HepG2 (cell line): ENCODE results near the gene CDCA4. TPM values are rescaled to one million over a fixed set of nuclear protein-coding genes. Genes with fewer than 3 reads are reported as not detected.
A peak's percentile ranks its signal among the peaks of the same experiment; 100 is the strongest.

Source experiments
- ARID2 ChIP-seq: sonication (generic); formaldehyde crosslinking; IDR thresholded peaks from 2 replicates; pipeline ENCODE4 v1.8.1; 2022; ENCODE audit warnings: mild to moderate bottlenecking, missing genetic modification reagents, borderline replicate concordance
- BRF2 ChIP-seq: sonication (generic); formaldehyde crosslinking; IDR thresholded peaks from 2 replicates; pipeline ENCODE4 v1.8.1; 2022; ENCODE audit warnings: mild to moderate bottlenecking, missing genetic modification reagents
- GPN1 ChIP-seq: sonication (generic); formaldehyde crosslinking; IDR thresholded peaks from 2 replicates; pipeline ENCODE4 v1.5.1; 2020; ENCODE audit warnings: missing genetic modification reagents, borderline replicate concordance
- MXI1 ChIP-seq: IDR thresholded peaks from 3 replicates; pipeline ENCODE4 v1.6.1; 2012; ENCODE audit warnings: low read depth, low read length, inconsistent platforms, borderline replicate concordance
- PAWR ChIP-seq: sonication (generic); formaldehyde crosslinking; IDR thresholded peaks from 2 replicates; pipeline ENCODE4 v1.4.0; 2020; ENCODE audit warnings: missing genetic modification reagents, mild to moderate bottlenecking, borderline replicate concordance
- POLR2A ChIP-seq, 2 experiments: IDR thresholded peaks; 2 replicates each; pipeline ENCODE4 v1.6.1; 2011; ENCODE audit warnings: low read depth in 2 of 2, low read length in 2 of 2, mild to moderate bottlenecking in 1 of 2, moderate library complexity in 1 of 2; ENCODE audit not compliant: insufficient read depth in 1 of 2
- PREB ChIP-seq: sonication (generic); formaldehyde crosslinking; IDR thresholded peaks from 2 replicates; pipeline ENCODE4 v1.4.0; 2020; ENCODE audit warnings: missing genetic modification reagents
- RORA ChIP-seq: sonication (generic); formaldehyde crosslinking; IDR thresholded peaks from 2 replicates; pipeline ENCODE4 v1.5.0; 2020; ENCODE audit warnings: mild to moderate bottlenecking, missing genetic modification reagents, moderate library complexity
- SRSF1 ChIP-seq: fragments of 200-400 bp; formaldehyde crosslinking; optimal IDR thresholded peaks from 2 replicates; pipeline ENCODE3; 2017; ENCODE audit warnings: mild to moderate bottlenecking, low read depth, low read length, moderate library complexity
- ZNF362 ChIP-seq: sonication (generic); formaldehyde crosslinking; IDR thresholded peaks from 2 replicates; pipeline ENCODE4 v1.4.0; 2020; ENCODE audit warnings: missing genetic modification reagents, mild to moderate bottlenecking, borderline replicate concordance
- ZNF574 ChIP-seq: sonication (generic); formaldehyde crosslinking; IDR thresholded peaks from 2 replicates; pipeline ENCODE4 v1.4.0; 2020; ENCODE audit warnings: missing genetic modification reagents
- ZNF800 ChIP-seq: sonication (generic); formaldehyde crosslinking; IDR thresholded peaks from 2 replicates; pipeline ENCODE4 v1.4.0; 2020; ENCODE audit warnings: missing genetic modification reagents
- ZSCAN31 ChIP-seq: sonication (generic); formaldehyde crosslinking; IDR thresholded peaks from 2 replicates; pipeline ENCODE4 v1.5.0; 2020; ENCODE audit warnings: low read depth, mild to moderate bottlenecking, missing genetic modification reagents
- polyA plus RNA-seq, 8 experiments: library from polyadenylated mRNA; depleted of rRNA in 3 of 8; stranded (reverse) in 7 of 8; unstranded in 1 of 8; fragments of >200 nt; fragmentation: Illumina TruSeq in 4 of 8; extraction: Trizol in 4 of 8; gene quantifications; 2 replicates each; pipeline versions ENCODE4 v1.2.1 to v1.2.3, GENCODE V29; 2011 to 2016; ENCODE audit warnings: low read depth in 4 of 8, missing spikeins in 1 of 8, mixed read lengths in 1 of 8; ENCODE audit not compliant: insufficient read depth in 1 of 8
- total RNA-seq, 5 experiments: library from RNA; depleted of rRNA; stranded (reverse); fragments of >200 nt; fragmentation: Illumina TruSeq; extraction: Trizol; gene quantifications; 2 replicates each; pipeline ENCODE4 v1.2.3, GENCODE V29; 2016; ENCODE audit warnings: low read depth in 1 of 5
- TF ChIP-seq, protein P1 (sequence below): sonication (generic); formaldehyde crosslinking; IDR thresholded peaks from 2 replicates; pipeline ENCODE4 v1.9.0; 2021; ENCODE audit warnings: missing genetic modification reagents, mild to moderate bottlenecking, borderline replicate concordance
- TF ChIP-seq, protein P2 (sequence below): sonication (generic); formaldehyde crosslinking; IDR thresholded peaks from 2 replicates; pipeline ENCODE4 v1.4.0; 2020; ENCODE audit warnings: missing genetic modification reagents

CDCA4 gene
- total and polyA plus RNA-seq, 2 of the 13 experiments (the other 11 are each of a cell fraction or from before 2014, with no cell fraction given): 19.7 to 43.1 TPM

DNA sequence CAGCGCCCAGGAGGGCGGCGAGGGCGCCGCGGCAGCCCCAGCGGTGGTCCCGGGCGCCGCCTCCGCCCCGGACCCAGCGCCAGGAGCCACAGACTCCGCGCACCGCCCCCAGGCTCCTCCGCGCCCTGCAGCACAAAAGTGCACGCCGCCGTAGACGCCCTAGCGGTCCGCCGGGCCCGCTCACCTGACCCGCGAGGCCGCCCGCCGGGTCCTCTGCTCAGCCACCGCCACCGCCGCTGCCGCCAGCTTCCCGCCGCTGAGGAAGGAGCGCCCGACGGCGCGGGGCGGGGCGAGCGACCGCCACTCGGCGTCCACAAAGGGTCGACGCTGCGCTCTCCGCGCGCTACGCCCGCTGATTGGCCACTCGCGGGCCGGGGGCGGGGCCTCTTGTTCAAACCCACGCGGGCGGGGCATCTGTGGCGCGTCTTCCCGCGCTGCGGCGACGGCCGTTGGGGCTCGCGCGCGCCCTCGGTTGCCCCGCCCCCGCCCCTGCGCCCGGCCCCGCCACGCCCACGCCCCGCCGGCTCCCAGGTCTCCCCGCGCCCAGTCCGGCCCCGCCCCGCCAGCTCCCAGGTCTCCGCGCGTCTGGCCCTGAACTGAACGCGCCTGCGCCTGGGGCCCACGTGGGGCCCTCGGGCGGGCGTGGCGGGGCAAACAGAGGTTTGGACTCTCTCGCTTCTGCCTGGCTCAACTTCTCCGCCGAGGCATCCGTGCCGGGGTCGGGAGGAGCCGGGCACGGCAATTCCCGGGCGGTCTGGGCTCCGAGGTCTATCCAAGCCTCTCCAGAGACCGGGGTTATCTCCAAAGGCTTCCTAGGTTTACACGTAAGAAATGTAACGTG, at the start of gene CDCA4 (continued):
- TF ChIP-seq MXI1 (peak; percentile 89; the same call in 2 of the 3 replicates), PREB (no peak), RORA (no peak), ZNF800 (CRISPR knock-in tag) (peak; percentile 80; the same call in 1 of the 2 replicates), BRF2 (CRISPR knock-in tag) (0 out of 2 replicates have a peak, but pooled peaks have one; percentile 74), ARID2 (no peak), SRSF1 (peak; percentile 32), GPN1 (CRISPR knock-in tag) (no peak), ZNF574 (CRISPR knock-in tag) (peak; percentile 56; the same call in 1 of the 2 replicates), PAWR (CRISPR knock-in tag) (no peak), POLR2A (IDR thresholded peaks at IDR 0.05; ENCODE audit: insufficient read depth in 1 of 2, low read depth in 2 of 2, low read length in 2 of 2) (peak; percentile 63 to 74; a peak in 3 of 4 replicates), ZSCAN31 (CRISPR knock-in tag) (peak; percentile 70; the same call in 1 of the 2 replicates), ZNF362 (CRISPR knock-in tag) (no peak)
- TF ChIP-seq, protein P1, sequence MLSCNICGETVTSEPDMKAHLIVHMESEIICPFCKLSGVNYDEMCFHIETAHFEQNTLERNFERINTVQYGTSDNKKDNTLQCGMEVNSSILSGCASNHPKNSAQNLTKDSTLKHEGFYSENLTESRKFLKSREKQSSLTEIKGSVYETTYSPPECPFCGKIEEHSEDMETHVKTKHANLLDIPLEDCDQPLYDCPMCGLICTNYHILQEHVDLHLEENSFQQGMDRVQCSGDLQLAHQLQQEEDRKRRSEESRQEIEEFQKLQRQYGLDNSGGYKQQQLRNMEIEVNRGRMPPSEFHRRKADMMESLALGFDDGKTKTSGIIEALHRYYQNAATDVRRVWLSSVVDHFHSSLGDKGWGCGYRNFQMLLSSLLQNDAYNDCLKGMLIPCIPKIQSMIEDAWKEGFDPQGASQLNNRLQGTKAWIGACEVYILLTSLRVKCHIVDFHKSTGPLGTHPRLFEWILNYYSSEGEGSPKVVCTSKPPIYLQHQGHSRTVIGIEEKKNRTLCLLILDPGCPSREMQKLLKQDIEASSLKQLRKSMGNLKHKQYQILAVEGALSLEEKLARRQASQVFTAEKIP: no peak
- TF ChIP-seq, protein P2, sequence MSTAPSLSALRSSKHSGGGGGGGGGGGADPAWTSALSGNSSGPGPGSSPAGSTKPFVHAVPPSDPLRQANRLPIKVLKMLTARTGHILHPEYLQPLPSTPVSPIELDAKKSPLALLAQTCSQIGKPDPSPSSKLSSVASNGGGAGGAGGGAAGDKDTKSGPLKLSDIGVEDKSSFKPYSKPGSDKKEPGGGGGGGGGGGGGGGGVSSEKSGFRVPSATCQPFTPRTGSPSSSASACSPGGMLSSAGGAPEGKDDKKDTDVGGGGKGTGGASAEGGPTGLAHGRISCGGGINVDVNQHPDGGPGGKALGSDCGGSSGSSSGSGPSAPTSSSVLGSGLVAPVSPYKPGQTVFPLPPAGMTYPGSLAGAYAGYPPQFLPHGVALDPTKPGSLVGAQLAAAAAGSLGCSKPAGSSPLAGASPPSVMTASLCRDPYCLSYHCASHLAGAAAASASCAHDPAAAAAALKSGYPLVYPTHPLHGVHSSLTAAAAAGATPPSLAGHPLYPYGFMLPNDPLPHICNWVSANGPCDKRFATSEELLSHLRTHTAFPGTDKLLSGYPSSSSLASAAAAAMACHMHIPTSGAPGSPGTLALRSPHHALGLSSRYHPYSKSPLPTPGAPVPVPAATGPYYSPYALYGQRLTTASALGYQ: peak; percentile 30; the same call in 1 of the 2 replicates
